ENCODE measurements around the gene GRID1. TPM values are rescaled to one million over a fixed set of nuclear protein-coding genes. Genes with fewer than 3 reads are reported as not detected.
A peak's percentile ranks its signal among the peaks of the same experiment; 100 is the strongest.

The GRID1 gene
- polyA plus RNA-seq, 1 of the 3 experiments (the other 2 are of a cell fraction), result 0.13 TPM

- ChIA-PET CTCF (interaction anchor here (1.1 to 12.7 kb wide), 6 partner anchors 9 to 585 kb away, joined by 3 to 191 read pairs (median 7); no protein-coding TSS in a partner anchor), POLR2A (interaction anchor here (0.8 kb wide), 2 partner anchors 21 to 33 kb away, joined by 3 read pairs; no protein-coding TSS in a partner anchor)
- Histone ChIP-seq H2AFZ (ENCODE audit: low read depth) (0 out of 2 replicates have a peak overlapping the region, but pooled peaks have one; percentile 51), H4K20me1 (ENCODE audit: insufficient read depth) (no peaks in the 10 kb centered on the region), H3K27me3 (ENCODE audit: insufficient read depth) (peaks cover 31% of the 10 kb centered on the region), H3K4me3 (ENCODE audit: low read depth in 2 of 2, low read length in 1 of 2) (peak overlapping the region in 1 of 2 experiments; percentile 39; a peak in 2 of 4 replicates), H3K4me1 (ENCODE audit: control insufficient read depth in 1 of 2, insufficient read depth in 2 of 2, low read depth in 1 of 2, low read length in 1 of 2) (peaks cover 0 to 7% of the 10 kb centered on the region in 2 experiments; a peak in 1 of 4 replicates), H3K9me3 (no peaks in the 10 kb centered on the region), H3F3A (replicated peaks; ENCODE audit: insufficient read depth) (no peaks in the 10 kb centered on the region), H3K4me2 (peak overlapping the region; percentile 66; the same call in 1 of the 2 replicates), H3K9me2 (no peaks in the 10 kb centered on the region), H3K9ac (no peak overlapping the region), H3K79me2 (ENCODE audit: insufficient read depth) (no peaks in the 10 kb centered on the region), H3K27ac (ENCODE audit: low read depth in 2 of 2, low read length in 1 of 2) (no peak overlapping the region), H3K36me3 (replicated peaks in 1 of 2; ENCODE audit: control insufficient read depth in 1 of 2, insufficient read depth in 2 of 2, low read length in 1 of 2) (no peaks in the 10 kb centered on the region)
- 20% methylated on average over 23 of the region's 62 CpGs for WGBS (ENCODE audit: low lambda C conversion rate)
- peak; percentile 71 for DNase-seq
- TF ChIP-seq EP300 (IDR thresholded peaks at IDR 0.05; ENCODE audit: borderline replicate concordance in 1 of 2, low read depth in 1 of 2, low read length in 1 of 2) (no peak), TEAD4 (IDR thresholded peaks at IDR 0.05; ENCODE audit: borderline replicate concordance, insufficient read depth) (no peak), REST (IDR thresholded peaks at IDR 0.05; ENCODE audit: low read depth, low read length) (no peak), JUND (IDR thresholded peaks at IDR 0.05) (no peak), PBX3 (IDR thresholded peaks at IDR 0.05) (no peak), CTCF (IDR thresholded peaks at IDR 0.05) (no peak), FOXM1 (IDR thresholded peaks at IDR 0.05; ENCODE audit: low read depth) (no peak), CHD2 (IDR thresholded peaks at IDR 0.05; ENCODE audit: low read length, partially characterized antibody) (no peak), POLR2AphosphoS5 (IDR thresholded peaks at IDR 0.05; ENCODE audit: low read depth, low read length) (no peak), IRF3 (IDR thresholded peaks at IDR 0.05; ENCODE audit: low read depth, low read length) (no peak), TCF12 (IDR thresholded peaks at IDR 0.05) (no peak), RCOR1 (IDR thresholded peaks at IDR 0.05; ENCODE audit: low read length) (no peak), NFIC (IDR thresholded peaks at IDR 0.05; ENCODE audit: borderline replicate concordance) (no peak), RFX5 (IDR thresholded peaks at IDR 0.05; ENCODE audit: low read length) (no peak)
Observed at GRCh38 chr10:86367152-86367951, 757 bp upstream of the GRID1 start.
